SK-N-SH treated with all-trans-retinoic acid at 6 μM for 48 hours (cell line): ENCODE measurements around the gene ATP8A2.

Experiments used
- ARNTL ChIP-seq: fragments of 450-650 bp; formaldehyde crosslinking; IDR thresholded peaks from 2 replicates; pipeline ENCODE4 v1.5.0; 2020; ENCODE audit warnings: low read depth, mild to moderate bottlenecking, moderate library complexity, borderline replicate concordance
- BACH2 ChIP-seq: fragments of 250-450 bp; sonication (Bioruptor Pico); IDR thresholded peaks from 2 replicates; pipeline ENCODE4 v1.9.0; 2021; ENCODE audit warnings: mild to moderate bottlenecking, borderline replicate concordance
- CSDC2 ChIP-seq: fragments of 250-450 bp; sonication (Bioruptor Pico); IDR thresholded peaks from 2 replicates; pipeline ENCODE4 v1.5.0; 2020; ENCODE audit warnings: mild to moderate bottlenecking, moderate library complexity
- GLIS3 ChIP-seq: fragments of 250-450 bp; sonication (Bioruptor Pico); IDR thresholded peaks from 2 replicates; pipeline ENCODE4 v1.5.0; 2020; ENCODE audit warnings: mild to moderate bottlenecking, moderate library complexity
- ISL1 ChIP-seq: fragments of 250-450 bp; sonication (Bioruptor Pico); IDR thresholded peaks from 2 replicates; pipeline ENCODE4 v2.1.2; 2022; ENCODE audit warnings: mild to moderate bottlenecking, moderate library complexity
- OSR1 ChIP-seq: fragments of 250-450 bp; sonication (Bioruptor Pico); IDR thresholded peaks from 2 replicates; pipeline ENCODE4 v1.8.0; 2022; ENCODE audit warnings: moderate library complexity, mild to moderate bottlenecking, inconsistent platforms
- PATZ1 ChIP-seq: fragments of 250-450 bp; sonication (Bioruptor Pico); IDR thresholded peaks from 2 replicates; pipeline ENCODE4 v1.8.0; 2020; ENCODE audit warnings: mild to moderate bottlenecking, moderate library complexity, borderline replicate concordance
- POU6F1 ChIP-seq: fragments of 250-450 bp; sonication (Bioruptor Pico); IDR thresholded peaks from 2 replicates; pipeline ENCODE4 v1.8.0; 2021; ENCODE audit warnings: low read depth, mild to moderate bottlenecking, moderate library complexity, borderline replicate concordance
- PPARA ChIP-seq: fragments of 250-450 bp; sonication (Bioruptor Pico); IDR thresholded peaks from 2 replicates; pipeline ENCODE4 v1.5.0; 2020; ENCODE audit warnings: mild to moderate bottlenecking, borderline replicate concordance
- RARB ChIP-seq: fragments of 250-450 bp; sonication (Bioruptor Pico); IDR thresholded peaks from 2 replicates; pipeline ENCODE4 v1.8.0; 2021; ENCODE audit warnings: mild to moderate bottlenecking, moderate library complexity
- TOX ChIP-seq: fragments of 250-450 bp; sonication (Bioruptor Pico); IDR thresholded peaks from 2 replicates; pipeline ENCODE4 v1.8.0; 2021; ENCODE audit warnings: mild to moderate bottlenecking, moderate library complexity, borderline replicate concordance
- ZFP30 ChIP-seq: fragments of 450-650 bp; formaldehyde crosslinking; IDR thresholded peaks from 2 replicates; pipeline ENCODE4 v1.5.0; 2022; ENCODE audit warnings: mild to moderate bottlenecking, moderate library complexity
- ZNF8 ChIP-seq: fragments of 450-650 bp; formaldehyde crosslinking; IDR thresholded peaks from 2 replicates; pipeline ENCODE4 v1.5.0; 2020; ENCODE audit warnings: mild to moderate bottlenecking, moderate library complexity

- TF ChIP-seq PATZ1 (no peak), ISL1 (CRISPR knock-in tag) (no peak), RARB (no peak), POU6F1 (CRISPR knock-in tag) (no peak), PPARA (CRISPR knock-in tag) (no peak), ZNF8 (CRISPR knock-in tag) (no peak), ARNTL (no peak), OSR1 (CRISPR knock-in tag) (no peak), CSDC2 (CRISPR knock-in tag) (no peak), GLIS3 (no peak), TOX (no peak), ZFP30 (CRISPR knock-in tag) (no peak), BACH2 (CRISPR knock-in tag) (no peak)
Measured at GRCh38 chr13:25679936-25680335, 308.2 kb downstream of the ATP8A2 start.
